A673 (cell line): ENCODE measurements around the gene GRB10. TPM values are rescaled to one million over a fixed set of nuclear protein-coding genes. Genes with fewer than 3 reads are reported as not detected.

Source experiments
- BruUV-seq: library from RNA; stranded (reverse); fragments of 400-500 nt; replicated peaks from 2 replicates; lab custom pipeline; 2021; lab: Mats Ljungman, UMichigan
- CTCF ChIA-PET: fragments of 300-600 bp; sonication (Branson Sonifier 250); formaldehyde crosslinking; loops from one replicate; lab custom pipeline; 2022; ENCODE audit warnings: antibody characterized with exemption; lab: Charles Lee
- POLR2A ChIA-PET: fragments of 300-600 bp; sonication (Branson Sonifier 250); formaldehyde crosslinking; loops from one replicate; lab custom pipeline; 2022; ENCODE audit warnings: antibody characterized with exemption; ENCODE audit not compliant: low non-redundant PET; lab: Charles Lee
- DNase-seq: peaks from one replicate; pipeline ENCODE4 v3.0.0-alpha.2; 2015; ENCODE audit warnings: low spot score
- H3K27ac ChIP-seq: fragments of 200-600 bp; sonication (generic); 2 replicates; pipeline ENCODE4 v1.5.1; 2016; ENCODE audit warnings: mixed run types, low read depth, mild to moderate bottlenecking, mixed read lengths, antibody characterized with exemption, low read length; ENCODE audit not compliant: poor library complexity, severe bottlenecking
- H3K27me3 ChIP-seq: fragments of 200-600 bp; sonication (generic); replicated peaks from 2 replicates; pipeline ENCODE4 v1.6.1; 2017; ENCODE audit warnings: mixed run types, low read depth, mild to moderate bottlenecking, mixed read lengths, antibody characterized with exemption, low read length; ENCODE audit not compliant: insufficient read depth, poor library complexity
- H3K36me3 ChIP-seq: fragments of 200-600 bp; sonication (generic); 2 replicates; pipeline ENCODE4 v1.6.1; 2016; ENCODE audit warnings: mixed run types, mild to moderate bottlenecking, mixed read lengths, antibody characterized with exemption, low read length; ENCODE audit not compliant: insufficient read depth, poor library complexity, severe bottlenecking
- H3K4me1 ChIP-seq: fragments of 200-600 bp; sonication (generic); 2 replicates; pipeline ENCODE4 v1.6.1; 2017; ENCODE audit warnings: mixed run types, mild to moderate bottlenecking, mixed read lengths, antibody characterized with exemption, low read length; ENCODE audit not compliant: insufficient read depth, poor library complexity, severe bottlenecking
- H3K4me3 ChIP-seq: fragments of 200-600 bp; sonication (generic); 2 replicates; pipeline ENCODE4 v1.5.1; 2016; ENCODE audit warnings: low read depth, mixed run types, mild to moderate bottlenecking, mixed read lengths, low read length; ENCODE audit not compliant: poor library complexity, severe bottlenecking
- H3K9me3 ChIP-seq: fragments of 200-600 bp; sonication (generic); 2 replicates; pipeline ENCODE4 v1.6.1; 2016; ENCODE audit warnings: mixed run types, low read depth, mild to moderate bottlenecking, mixed read lengths, antibody characterized with exemption, low read length; ENCODE audit not compliant: poor library complexity, severe bottlenecking
- EZH2 ChIP-seq: fragments of 200-600 bp; sonication (generic); IDR thresholded peaks from 2 replicates; pipeline ENCODE4 v1.6.1; 2017; ENCODE audit warnings: borderline replicate concordance, low read depth, mild to moderate bottlenecking, mixed read lengths, antibody characterized with exemption, low read length; ENCODE audit not compliant: poor library complexity, severe bottlenecking
- intact Hi-C: fragments of 100-400 bp; cut with micrococcal nuclease; formaldehyde crosslinking; loops from one replicate; pipeline ENCODE4 v1.10.0; 2022; ENCODE audit not compliant: unreplicated experiment
- total RNA-seq: library from RNA; stranded (reverse); gene quantifications from 2 replicates; pipeline ENCODE4 v1.2.3, GENCODE V29; 2021
- TF ChIP-seq, protein P1 (sequence below): fragments of 300-800, 200-600 bp; sonication (generic); conservative IDR thresholded peaks from 2 replicates; pipeline ENCODE4 v1.5.1; 2017; ENCODE audit warnings: low read depth, mild to moderate bottlenecking, antibody characterized with exemption, low read length, moderate library complexity, mixed read lengths

GRB10 gene
- total RNA-seq, 1 experiment from 2014 or later: 0.41 TPM

DNA sequence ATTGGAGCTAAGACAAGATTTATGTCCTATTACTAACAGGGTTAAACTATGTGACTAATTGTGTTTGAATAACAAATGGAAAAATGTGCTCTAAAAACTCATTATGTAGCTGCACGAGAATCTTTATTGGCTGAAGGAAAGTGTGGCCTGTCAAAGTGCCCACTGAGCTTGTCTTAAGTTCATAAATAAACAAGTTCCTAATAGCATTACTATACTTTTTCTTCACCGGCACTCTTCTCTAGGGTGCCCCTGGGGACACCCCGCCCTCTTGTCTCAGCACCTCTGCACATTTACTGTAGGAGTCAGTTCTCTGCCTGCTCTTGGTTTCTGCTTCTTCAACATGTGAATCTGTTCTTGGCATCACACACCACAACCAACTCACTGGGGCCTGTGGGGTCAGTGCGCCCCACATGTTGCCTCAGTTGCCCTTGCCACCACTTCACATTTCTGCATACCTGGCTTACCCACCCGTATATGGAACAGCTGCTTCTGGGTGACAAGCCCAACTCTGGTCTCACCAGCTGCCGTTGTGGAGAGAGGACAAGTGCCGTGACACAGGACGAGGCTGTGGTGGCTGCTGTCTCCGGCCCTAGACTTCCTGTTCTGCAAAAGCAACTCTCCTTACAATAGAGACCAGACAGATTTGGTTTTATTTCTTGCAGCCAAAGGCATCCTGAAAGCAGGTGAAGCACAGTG, 121.2 kb downstream of the GRB10 start:
- CTCF ChIA-PET: no interaction called here
- POLR2A ChIA-PET: no interaction called here
- Histone ChIP-seq H3K4me3 (no peak overlapping the region), H3K4me1 (no peaks in the 10 kb centered on the region), H3K36me3 (no peaks in the 10 kb centered on the region), H3K27ac (no peak overlapping the region), H3K27me3 (peaks cover 6% of the 10 kb centered on the region), H3K9me3 (no peaks in the 10 kb centered on the region)
- no peak for DNase-seq
- intact Hi-C loops: no loop called here
- no peak for TF ChIP-seq EZH2
- TF ChIP-seq, protein P1, sequence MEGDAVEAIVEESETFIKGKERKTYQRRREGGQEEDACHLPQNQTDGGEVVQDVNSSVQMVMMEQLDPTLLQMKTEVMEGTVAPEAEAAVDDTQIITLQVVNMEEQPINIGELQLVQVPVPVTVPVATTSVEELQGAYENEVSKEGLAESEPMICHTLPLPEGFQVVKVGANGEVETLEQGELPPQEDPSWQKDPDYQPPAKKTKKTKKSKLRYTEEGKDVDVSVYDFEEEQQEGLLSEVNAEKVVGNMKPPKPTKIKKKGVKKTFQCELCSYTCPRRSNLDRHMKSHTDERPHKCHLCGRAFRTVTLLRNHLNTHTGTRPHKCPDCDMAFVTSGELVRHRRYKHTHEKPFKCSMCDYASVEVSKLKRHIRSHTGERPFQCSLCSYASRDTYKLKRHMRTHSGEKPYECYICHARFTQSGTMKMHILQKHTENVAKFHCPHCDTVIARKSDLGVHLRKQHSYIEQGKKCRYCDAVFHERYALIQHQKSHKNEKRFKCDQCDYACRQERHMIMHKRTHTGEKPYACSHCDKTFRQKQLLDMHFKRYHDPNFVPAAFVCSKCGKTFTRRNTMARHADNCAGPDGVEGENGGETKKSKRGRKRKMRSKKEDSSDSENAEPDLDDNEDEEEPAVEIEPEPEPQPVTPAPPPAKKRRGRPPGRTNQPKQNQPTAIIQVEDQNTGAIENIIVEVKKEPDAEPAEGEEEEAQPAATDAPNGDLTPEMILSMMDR: no peak
- no TSS peak for BruUV-seq

DNA sequence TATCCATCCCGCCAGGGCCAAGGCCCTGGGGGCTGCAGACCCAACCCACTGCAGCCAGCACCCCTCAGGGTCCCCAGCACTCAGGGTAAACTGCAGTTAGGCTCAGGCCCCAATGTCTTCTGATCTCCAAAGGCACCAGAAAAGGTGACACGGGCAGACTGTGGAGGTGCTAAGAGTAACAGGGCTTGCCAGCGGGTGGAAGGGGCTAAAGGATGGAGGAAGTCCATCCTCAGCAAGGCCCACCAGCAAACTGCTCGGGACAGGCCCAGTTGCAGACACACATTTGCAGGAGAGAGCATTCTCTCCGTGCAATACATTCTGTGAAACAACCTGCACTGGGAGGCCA, 121.9 kb downstream of the GRB10 start:
- ChIA-PET POLR2A (no interaction called here), CTCF (no interaction called here)
- Histone ChIP-seq H3K27ac (no peak overlapping the region), H3K4me3 (no peak overlapping the region), H3K4me1 (no peaks in the 10 kb centered on the region), H3K27me3 (peaks cover 6% of the 10 kb centered on the region), H3K9me3 (no peaks in the 10 kb centered on the region), H3K36me3 (no peaks in the 10 kb centered on the region)
- no TSS peak for BruUV-seq
- DNase-seq: no peak
- TF ChIP-seq EZH2: no peak
- intact Hi-C loops: no loop called here

DNA sequence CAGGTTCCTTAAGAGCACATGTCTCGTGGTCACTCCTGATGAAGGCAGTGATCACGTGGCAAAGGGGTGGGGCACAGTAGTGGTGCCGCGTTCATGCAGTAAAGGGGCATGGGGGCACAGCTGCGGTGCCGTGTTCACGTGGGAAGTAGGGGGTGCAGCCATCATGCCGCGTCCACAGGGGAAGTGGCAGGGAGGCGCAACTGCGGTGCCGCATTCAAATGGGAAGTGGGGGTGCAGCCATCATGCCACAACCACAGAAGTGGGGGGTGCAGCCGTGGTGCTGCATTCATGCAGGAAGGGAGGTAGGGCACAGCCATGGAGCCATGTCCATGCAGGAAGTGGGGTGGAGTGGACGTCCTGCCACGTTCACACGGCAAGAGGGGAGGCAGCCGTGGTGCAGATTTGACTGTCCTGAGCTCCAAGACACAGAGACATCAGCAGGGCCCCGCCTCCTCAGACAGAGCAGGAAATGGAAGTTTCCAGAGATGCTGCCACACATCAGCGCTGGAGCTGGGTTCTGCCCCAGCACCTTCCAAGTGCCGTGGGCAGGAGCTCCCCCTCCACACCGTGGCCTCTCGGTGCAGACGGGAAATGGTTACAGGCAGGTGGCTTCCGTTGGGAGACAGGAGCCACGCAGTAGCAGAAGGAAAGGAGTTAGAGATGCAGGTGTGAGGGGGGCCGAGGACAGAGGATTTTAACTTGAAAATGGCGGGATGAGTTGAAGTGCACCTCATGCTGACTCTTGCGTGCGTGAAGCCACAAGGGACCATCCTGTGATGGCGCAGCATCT, 122.5 kb downstream of the GRB10 start:
- no peak overlapping the region for H3K27ac ChIP-seq
- intact Hi-C loops: no loop called here
- peaks cover 6% of the 10 kb centered on the region for H3K27me3 ChIP-seq
- H3K36me3 ChIP-seq: no peaks in the 10 kb centered on the region
- ChIA-PET CTCF (no interaction called here), POLR2A (no interaction called here)
- TF ChIP-seq, protein P1: no peak
- TF ChIP-seq EZH2: no peak
- H3K4me3 ChIP-seq: no peak overlapping the region
- no peak for DNase-seq
- BruUV-seq: no TSS peak
- no peaks in the 10 kb centered on the region for H3K4me1 ChIP-seq
- H3K9me3 ChIP-seq: no peaks in the 10 kb centered on the region
